ENCODE results near the gene GALT.

DNA sequence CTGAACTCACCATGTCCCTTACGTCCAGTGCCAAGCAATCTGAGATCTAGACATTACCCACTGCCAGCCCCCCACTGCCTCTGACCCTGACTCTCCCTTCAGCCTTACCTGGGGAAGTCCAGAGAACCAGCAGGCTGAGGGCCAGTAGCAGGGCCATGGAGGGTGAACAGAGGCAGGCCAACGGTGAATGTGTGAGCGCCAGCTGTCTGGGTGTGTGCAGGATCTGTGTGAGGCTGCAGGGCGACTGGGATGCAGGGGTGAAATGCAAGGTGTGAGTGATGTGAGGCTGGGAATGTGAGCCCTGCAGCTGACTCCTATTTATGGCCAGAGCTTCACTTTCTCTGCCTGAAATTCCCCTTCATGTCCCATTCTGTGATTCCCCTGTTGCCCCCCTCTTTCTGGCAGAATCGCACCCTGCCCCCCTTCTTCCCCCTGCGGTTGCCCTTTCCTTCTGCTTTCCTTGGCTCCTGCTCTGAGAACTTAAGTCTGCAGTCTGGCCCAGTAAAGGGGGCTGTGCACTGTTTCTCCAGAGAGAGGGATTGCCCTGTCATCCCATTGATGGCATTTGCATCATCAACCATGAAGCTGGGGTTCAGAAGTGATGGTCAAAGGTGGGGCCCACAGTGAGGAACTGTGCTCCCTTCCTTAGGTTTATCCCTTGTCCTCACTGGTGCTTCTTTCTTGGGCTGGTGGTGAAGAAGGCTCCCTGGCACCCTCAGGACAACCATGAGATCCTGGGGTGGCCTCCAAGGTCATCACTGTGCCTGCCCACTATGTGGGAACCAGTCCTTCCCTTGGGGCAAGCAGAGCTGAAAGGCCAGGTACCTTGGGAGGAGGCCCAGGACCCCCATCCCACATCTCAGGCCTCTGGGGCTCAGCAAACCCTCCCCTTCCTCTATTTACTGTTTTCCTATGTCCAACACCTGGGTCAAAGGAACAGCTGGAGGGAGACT, 44.8 kb downstream of the GALT start, which contains the start of gene CCL19:
- TF ChIP-seq, protein P1, sequence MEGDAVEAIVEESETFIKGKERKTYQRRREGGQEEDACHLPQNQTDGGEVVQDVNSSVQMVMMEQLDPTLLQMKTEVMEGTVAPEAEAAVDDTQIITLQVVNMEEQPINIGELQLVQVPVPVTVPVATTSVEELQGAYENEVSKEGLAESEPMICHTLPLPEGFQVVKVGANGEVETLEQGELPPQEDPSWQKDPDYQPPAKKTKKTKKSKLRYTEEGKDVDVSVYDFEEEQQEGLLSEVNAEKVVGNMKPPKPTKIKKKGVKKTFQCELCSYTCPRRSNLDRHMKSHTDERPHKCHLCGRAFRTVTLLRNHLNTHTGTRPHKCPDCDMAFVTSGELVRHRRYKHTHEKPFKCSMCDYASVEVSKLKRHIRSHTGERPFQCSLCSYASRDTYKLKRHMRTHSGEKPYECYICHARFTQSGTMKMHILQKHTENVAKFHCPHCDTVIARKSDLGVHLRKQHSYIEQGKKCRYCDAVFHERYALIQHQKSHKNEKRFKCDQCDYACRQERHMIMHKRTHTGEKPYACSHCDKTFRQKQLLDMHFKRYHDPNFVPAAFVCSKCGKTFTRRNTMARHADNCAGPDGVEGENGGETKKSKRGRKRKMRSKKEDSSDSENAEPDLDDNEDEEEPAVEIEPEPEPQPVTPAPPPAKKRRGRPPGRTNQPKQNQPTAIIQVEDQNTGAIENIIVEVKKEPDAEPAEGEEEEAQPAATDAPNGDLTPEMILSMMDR (IDR thresholded peaks at IDR 0.05) = no peak
- TF ChIP-seq POLR2A (IDR thresholded peaks at IDR 0.05) = no peak
